ENCODE measurements around the gene TBX3.

Gene TBX3

DNA sequence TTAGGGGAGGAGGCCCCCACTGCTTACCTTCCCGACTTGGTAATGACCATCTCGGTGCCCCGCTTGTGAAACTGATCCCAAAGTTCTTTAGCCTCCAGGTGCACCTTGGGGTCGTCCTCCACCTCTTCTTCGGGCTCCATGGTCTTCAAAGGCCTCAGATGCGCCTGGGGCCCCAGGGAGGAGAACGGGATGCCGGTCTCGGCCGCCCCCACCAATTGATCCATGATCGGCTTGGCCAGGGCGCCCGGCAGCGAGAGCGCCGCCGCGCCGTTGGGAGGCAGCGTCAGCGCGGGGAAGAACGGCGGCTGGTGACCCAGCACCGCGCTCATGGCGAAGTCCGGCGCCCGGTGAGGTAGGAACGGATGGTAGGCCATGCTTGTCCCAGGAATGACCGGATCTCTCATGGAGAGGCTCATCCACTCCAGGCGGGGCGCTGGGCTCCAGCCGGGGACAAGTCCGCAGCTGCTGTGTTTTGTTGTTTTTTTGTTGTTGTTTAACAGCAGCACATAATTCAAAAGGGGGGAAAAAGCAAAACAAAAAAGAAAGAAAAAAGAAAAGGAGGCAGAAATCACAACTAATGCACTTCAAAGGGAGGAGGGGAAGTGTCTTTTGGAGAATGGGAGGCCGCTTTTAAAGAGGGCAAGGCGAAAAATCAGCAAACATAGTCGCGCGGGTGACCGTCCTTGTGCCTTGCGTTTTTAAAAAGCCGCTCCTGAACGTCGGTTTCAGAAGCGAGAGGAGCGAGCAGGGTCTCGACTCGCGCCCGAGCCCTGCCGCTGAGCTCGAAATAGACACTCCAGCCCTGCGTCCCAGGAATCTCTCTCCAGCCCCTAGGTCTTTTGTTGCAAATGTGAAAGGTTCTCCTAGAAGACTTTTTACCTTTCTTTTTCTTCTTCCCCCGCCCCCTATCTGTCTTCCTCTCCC, 928 bp downstream of the TBX3 start:
- DNase-seq (ENCODE audit: low read depth, low spot score) = no peak

DNA sequence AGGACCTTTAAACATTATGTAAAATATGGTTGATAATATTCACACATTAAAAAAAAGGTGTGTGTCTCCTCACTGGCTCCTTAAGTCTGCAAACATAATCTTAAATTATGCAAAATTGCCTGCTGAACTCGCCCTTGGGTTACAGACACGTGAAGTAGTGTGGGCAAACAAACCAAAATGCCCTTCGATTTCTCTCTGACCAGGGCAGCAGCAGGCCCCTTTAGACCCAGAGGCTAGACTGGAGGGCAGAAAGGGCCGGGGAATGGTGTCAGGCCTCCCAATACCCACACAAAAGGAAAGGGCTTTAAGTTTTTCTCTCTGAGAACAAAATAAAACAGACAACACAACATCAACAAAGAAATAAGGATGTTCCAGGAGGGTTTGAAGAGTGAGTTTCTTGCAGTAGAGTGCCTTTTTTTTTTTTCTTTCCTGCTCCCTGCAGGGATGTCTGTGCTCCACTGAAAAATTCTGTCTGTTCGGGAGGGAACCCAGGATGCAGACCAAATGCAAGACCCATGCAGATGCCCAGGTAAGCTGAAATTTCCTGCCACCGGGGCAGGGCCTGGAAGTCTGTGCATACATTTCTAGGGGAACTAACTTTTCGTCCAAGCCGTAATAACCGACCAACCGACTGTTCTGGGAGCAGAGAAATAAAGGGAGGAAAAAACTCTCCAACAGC, 1.7 kb downstream of the TBX3 start:
- no peak for DNase-seq (ENCODE audit: low read depth, low spot score)

DNA sequence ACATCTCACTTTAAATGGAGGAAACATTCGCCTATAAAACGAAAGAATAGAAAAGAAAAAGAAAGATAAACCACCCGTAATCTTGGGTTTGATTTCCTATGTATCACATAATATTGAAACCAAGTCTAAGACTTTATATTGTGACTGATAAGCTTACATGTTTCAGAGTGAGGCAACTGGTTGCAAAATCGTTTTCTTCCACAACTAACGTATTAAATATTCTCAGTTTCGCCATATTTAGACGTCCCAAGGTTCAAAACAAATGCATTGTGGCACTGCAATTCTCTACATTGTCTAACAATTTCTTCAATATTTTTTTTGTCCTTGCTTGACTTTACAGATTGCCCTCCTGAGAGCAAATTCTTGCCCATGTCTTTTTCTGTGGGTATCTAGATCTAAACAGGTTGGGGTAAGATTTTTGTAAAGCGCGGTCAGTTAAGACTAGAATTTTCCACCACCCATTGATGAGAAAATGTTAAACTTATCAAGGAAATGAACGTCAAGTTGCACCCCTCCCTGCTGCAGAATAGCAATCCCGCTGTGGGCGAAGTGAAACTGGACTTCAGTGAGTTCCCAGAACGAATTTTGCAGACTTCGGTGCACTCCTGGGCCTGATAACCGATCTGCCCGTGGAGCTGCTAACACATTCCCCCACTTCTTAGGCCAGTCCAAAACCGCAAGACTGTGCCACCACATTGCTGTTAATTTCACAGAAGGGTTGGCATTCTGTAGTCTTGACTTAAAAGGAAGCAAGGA, 2.7 kb downstream of the TBX3 start:
- no peak for DNase-seq (ENCODE audit: low read depth, low spot score)

DNA sequence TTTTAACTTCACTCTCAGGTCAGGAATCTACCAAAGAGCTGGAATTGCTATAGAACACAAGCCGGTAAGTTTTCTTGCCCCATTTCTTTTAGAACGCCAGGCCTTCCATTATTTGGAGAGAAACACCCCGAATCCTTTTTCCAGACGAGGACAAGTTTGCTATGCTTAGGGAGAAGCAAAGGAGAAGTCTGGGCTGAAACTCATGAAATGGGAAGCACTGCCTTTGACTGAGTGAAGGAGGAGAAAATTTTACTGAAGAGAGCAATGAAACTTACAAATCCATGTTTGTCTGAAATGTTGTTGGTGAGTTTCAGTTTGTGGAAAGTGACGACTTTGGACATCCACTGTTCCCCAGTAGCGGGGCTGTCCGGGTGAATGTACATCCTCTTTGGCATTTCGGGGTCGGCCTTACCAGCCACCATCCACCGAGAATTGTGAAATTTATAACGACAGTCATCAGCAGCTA, 3.3 kb downstream of the TBX3 start:
- no peak for DNase-seq (ENCODE audit: low read depth, low spot score)

DNA sequence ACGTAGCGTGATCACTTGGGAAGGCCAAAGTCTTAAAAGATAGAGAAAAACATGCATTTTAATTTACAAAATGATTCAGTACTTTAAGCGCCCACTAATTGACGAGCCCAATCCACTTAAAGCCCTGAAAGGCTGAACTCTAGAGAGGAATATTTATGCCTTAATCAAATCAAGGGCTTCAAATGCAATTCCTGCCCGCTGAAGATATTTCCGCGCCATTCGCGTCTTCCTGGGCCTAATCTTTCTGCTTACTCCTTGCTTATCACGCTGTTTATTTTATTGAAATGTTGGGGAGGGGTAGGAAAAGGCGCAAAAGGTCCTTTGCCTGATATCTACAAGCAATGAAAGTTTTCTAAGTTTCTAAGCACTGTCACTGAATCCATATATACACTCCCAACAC, 4.0 kb downstream of the TBX3 start:
- no peak for DNase-seq (ENCODE audit: low read depth, low spot score)

DNA sequence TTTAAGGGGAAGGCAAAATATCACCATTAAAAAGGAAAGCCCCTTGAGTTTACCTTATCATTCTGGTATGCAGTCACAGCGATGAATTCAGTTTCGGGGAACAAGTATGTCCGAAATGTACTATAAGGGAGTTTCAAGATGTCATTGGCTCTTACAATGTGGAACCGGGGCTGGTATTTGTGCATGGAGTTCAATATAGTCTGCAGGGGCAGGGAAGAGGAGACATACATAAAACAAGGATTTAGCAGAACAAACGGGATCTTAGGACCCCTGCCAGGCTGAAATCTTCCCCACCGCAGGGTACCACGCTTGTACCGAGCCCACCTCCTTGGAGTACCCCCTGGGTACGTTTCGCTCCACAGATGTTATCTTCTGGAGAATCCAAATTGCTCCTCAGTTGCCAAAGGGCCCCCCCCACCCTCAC, 4.5 kb downstream of the TBX3 start:
- no peak for DNase-seq (ENCODE audit: low read depth, low spot score)

DNA sequence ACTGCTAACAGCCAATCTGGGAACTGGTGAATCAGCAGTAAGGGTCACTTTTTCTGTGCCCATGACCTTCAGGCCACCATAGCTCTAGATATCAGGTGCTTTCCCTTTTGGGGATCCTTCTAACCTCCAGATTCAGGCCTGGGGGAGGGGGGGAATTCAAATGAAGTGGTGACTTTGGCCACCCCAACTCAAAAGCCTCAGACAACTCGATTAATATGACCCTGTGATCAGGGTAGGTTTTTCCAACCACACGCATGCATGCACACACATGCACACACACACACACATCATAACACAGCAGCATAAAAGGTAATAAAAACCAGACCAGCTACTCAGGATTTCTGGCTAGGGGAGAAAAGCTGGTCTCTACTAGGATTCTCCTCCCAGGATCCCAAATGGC, 5.3 kb downstream of the TBX3 start:
- no peak for DNase-seq (ENCODE audit: low read depth, low spot score)

DNA sequence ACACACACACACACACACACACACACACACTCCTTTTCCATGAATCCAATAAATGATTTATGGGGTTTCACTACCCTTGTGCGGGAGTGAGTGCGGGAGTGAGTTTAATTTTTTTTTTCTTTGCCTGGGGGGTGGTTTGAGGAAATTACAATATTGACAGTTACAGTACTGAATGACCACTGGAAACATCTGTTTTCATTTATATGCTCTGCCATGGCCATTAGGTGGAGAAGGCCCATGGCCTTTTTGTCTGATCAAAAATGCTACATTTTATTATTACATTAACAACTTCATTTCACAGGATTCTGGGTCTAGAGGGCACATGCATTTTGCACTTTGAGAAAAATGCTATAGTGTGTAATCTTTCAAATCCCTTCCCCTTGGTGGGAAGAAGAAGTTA, 5.9 kb downstream of the TBX3 start:
- DNase-seq (ENCODE audit: low read depth, low spot score) = no peak

DNA sequence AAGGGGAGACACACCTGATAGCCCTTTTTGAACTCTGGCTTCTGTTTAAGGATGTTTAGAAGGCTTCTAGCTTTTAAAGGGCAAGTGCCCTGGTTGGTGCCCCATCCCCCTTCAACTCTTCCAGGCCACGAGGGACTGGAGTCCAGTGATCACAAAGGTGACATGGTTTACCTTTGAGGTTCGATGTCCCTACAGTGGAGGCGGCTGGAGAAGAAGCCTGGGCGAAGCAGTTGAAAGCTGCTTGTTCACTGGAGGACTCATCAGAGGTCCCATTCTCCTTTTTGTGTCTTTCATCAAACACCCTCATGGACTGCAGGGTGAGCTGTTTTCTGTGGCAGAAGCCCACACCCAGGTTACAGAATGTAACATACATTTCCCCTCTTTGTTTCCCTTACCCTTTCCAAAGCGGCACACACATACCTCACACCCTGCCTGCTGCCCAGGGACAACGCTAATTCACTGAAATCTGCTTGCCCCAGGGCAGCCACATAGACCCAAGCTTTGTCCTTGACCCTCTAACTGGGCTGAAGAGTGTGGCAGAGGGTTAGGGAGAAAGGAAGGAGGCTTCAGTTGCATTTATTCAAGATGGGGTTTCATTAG, 7.7 kb downstream of the TBX3 start:
- no peak for DNase-seq (ENCODE audit: low read depth, low spot score)

DNA sequence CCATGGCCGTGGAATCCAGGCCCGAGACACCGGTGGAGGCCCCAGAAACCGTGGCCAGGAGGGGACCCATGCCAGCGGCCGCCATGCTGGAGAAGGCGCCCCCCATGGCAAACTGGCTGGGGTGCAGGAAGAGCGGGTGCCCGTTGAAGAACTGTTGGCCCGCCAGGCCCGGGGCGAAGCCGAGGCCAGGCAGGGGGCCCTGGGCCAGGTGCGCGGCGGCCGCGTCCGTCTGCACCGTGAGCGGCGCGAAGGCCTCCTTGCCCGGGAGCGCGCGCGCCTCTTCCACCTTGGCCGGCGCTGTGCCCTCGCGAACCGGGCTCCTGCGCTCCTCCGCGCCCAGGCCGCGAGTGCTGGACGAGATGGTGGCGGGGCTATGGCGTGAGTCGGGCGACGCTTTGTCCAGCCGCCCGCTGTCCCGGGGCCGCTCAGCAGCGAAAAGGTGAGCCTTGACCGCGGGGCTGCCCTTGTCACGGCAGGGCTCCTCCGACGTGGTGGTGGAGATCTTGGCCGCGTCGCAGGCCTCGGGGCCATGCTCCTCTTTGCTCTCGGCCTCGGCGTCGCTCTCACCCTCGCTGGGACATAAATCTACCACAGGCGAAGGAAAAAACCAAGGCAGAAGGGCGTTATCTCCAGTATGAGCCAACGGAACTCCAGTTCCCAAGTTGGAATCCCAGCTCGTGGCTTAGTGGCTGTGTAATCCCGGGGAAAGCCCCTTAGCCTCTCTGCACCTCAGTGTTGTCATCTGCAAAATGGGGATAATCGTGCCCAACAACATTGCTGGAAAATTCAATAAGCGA, 9.5 kb downstream of the TBX3 start:
- DNase-seq (ENCODE audit: low read depth, low spot score) = no peak

DNA sequence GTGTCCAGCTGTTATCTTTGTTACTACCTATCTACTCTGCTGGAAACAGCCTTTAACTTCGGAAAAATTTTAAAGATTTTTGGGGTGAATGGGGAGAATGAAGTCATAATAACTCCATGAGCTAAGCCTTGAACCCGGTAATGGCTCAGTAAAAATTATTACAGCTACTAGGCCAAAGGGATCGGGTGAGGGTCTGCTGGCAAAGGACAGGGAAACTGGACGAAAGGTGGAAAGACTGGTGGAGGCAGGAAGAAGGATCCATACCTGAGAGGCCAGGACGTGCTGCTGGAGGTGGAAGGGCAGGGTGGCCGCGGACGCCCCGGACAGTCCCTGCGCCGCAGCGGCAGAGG, 10.1 kb downstream of the TBX3 start:
- DNase-seq (ENCODE audit: low read depth, low spot score) = no peak

DNA sequence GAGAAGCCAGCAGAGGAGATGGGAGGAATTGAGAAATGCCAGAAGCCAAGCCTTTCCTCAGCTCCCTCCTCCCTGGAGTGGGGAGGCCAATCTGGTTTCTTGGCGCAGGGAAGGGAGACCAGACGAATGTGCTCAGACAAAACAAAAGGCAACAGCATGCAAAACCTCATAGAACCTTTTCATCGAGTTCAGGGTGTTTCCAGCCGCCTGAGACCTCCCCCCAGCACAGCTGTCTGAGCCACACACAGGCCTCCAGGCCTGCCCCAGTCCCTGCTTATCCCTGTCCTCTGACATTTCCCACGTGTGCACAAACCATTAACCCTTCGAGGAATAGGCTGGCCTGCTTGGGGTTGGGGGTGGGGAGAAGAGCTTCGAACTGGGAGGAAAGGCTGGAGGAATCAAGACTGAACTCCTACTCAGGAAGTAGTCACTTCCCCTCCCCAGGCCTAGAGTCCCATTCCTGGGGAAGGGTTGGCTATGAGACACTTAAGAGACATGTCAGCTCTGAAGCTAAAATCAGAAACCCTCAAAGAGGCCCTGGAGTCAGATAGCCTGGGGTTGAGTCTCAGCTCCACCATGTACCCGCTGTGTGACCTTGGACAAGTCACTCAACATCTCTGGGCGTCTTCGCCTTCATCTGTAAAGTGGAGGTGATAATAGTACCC, 10.7 kb downstream of the TBX3 start:
- no peak for DNase-seq (ENCODE audit: low read depth, low spot score)

DNA sequence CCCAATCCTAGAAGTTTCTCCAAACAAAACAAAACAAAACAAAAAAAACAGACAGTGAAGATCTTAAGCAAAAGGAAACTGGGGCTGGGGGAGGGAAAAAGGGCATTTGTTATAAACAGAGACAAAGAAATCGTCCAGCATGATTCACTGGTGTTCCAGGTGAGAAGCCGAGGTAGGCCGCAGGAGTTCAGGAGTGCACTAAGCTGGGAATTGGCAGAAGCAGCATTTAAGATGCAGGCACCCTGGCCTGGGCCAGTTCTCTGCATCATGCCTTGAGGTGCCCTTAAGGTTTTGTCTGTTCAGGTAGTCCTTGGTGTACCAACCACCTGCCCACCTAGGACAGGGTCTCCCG, 11.2 kb downstream of the TBX3 start:
- no peak for DNase-seq (ENCODE audit: low read depth, low spot score)

DNA sequence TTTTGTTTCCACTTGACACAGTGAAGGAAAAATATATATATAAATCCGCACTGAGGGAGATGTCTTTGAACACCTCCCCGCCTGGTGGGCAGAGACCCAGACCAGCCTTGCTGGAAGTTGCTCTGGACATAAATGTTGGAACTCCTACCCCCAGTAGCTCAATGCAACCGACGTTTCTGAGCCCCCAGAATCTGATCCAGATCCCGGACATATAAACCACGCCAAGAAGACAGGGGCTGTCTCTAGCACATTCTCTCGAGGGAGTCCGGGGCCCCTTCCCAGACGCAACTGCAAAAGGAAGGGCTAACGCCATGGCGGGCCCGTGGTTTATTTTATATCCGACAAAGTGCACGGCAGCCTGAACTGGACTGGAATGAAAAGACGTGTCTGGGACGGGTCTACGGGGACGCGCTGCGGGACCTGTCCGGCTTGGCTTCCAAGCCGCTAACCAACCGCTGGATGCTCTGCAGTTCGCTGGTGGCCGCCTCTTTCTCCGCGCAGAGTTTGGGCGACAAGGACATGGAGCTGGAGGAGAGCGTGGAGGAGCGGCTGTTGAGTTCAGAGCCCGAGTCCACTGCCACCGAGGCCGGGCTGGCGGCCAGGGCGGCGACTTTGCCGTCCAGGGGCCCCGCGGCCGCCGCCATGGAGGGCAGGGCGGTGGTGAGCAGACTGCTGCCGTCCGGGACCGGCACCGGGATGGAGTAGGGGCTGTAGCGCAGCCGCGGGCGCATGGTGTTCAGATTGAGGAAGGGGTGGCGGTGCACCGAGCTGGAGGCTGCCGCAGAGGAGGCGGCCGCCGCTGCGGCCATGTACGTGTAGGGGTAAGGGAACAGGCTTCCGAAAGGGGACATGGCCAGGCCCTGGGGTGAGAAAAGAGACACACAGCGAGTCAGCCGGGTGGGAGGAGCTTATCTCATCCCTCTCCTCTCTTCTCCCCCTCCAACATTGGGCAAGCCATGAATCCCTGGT, 12.2 kb downstream of the TBX3 start:
- DNase-seq (ENCODE audit: low read depth, low spot score) = no peak

DNA sequence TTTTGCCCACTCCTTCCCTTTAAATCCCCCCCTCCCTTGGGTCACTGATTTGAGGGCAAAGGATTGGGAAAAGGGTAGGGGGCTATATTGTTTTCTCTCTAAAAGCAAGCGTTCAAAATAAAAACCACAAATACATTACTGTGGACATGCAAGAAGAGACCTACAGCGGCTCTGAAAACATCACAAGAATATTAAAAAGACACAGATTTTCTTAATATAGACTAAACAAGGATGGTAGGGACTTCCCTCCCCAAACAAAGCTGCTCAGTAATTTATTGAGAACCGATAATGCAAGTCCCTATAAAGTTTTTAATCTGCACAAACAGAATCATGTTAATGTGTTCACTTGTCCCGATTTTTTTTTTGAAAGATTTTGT, 12.9 kb downstream of the TBX3 start:
- no peak for DNase-seq (ENCODE audit: low read depth, low spot score)

DNA sequence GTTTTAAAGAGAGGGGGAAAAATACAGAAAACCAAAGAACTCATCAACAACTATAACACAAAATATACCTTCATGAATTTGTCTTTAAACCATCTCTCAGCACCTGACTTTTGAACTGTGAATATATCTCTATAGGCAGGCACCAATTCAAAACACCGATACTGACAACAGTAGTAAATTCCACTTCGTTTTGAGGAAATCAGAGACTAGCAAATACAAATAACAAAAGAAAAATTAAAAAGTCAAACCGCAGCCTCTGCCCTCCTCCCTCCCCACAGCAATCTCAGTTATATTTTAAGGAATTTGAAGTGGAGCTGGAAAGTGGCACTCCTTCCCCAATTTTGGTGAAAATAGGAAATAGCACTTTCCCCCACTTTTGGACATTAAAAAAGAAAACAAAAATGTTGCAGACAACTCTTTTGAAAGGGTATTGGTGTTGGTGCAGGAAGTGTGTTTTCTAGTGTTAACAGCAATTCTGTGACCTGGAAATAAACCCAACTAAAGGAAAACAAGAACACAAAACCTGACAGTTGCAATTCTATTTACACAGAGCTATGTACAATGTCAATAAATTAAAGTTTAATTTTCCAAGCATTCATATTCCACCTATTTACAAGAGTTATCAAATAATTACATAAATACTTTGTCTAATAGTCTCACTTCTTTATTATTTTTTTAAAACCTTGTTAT, 13.5 kb downstream of the TBX3 start:
- DNase-seq (ENCODE audit: low read depth, low spot score) = no peak

DNA sequence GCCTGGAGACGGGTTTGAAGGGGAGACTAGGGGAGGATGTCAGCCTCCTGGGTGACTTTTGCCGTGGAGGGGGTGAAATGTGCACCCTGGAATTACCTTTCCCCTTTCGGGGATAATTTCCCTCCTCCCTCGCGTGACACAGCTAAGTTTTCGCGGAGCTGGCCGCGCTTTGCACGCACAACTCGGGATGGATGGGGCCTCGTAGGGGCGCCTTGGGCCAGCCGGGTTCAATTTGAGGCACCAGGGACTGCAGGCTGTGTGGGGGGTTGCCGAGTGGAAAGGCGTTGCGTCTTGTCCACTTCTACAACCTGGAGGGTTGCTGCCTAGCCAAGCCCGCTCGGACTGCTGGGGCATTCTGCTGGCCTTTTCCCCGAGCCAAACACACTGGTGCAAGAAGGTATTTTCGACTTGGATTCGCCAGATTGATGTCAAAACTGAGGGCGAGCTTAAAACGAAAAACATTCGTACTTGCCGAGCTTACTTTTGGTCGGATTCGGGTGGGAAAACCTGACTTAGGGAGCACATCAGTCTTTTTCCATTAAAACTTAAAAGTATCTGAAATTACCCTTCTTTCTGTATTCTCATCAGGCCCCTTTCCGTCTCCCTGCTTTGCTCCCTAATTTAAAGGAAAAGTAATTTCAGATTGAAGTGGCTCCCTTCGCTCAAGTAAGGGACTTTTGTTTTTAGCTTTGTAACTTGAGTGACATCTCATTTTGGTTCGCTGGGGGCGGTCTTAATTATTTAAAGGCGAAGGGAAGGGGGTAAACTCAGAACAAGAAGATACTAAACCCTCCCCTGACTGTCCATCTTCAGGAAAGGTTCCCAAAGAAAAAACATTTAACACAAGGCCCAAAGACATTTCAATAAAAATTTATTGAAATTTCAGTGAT, 14.3 kb downstream of the TBX3 start:
- DNase-seq (ENCODE audit: low read depth, low spot score) = no peak

DNA sequence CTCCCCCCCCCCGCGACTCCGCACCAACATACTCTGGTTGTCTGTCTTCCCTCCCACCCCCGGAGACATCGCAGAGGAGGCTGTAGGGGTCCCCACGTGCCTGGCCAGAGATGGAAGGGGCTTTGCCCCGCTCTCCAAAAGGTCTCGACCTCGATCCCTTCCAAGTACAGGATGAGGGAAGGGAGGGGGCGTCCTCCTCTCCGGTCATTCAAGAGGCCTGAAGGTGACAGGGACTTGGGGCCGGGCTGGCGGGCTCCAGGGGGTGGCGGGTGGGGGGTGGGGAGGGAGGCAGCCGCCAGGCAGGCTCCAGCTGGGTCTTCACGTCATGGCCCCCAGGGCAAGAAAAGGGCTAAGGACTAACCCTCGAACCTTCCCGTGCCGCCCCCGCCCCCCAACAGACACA, 15.1 kb downstream of the TBX3 start:
- DNase-seq (ENCODE audit: low read depth, low spot score) = no peak

Measured in iPS DF 19.7 (cell line).